Measurements from ENCODE around the gene U2AF2. TPM values are rescaled to one million over a fixed set of nuclear protein-coding genes. Genes with fewer than 3 reads are reported as not detected.

The U2AF2 gene
- total and polyA plus RNA-seq, 9 of the 15 experiments (the other 6 are each of a cell fraction or from before 2014, with no cell fraction given): 3.0 to 331 (median 157) TPM

GRCh38 chr19:55605637-55606470, 49.0 kb upstream of the U2AF2 start, which contains the start of gene ZNF865 (continued):
- 0 out of 2 replicates have a peak, but pooled peaks have one; percentile 23 for TF ChIP-seq ZBTB40 (IDR thresholded peaks at IDR 0.05)
- TF ChIP-seq ZBTB40 (CRISPR knock-in tag; IDR thresholded peaks at IDR 0.05): no peak
- TF ChIP-seq HNRNPLL (IDR thresholded peaks at IDR 0.05; ENCODE audit: low read depth, low read length, poor library complexity, severe bottlenecking): no peak
- TF ChIP-seq CBX3 (IDR thresholded peaks at IDR 0.05; ENCODE audit: borderline replicate concordance in 1 of 2, low read length in 2 of 2): peak in 1 of 2 experiments; percentile 71; a peak in 1 of 3 replicates
- no peak for TF ChIP-seq CBX1 (IDR thresholded peaks at IDR 0.05; ENCODE audit: low read depth)
- TF ChIP-seq SMARCA5 (IDR thresholded peaks at IDR 0.05): 0 out of 2 replicates have a peak, but pooled peaks have one; percentile 70
- no peak for TF ChIP-seq E2F3 (CRISPR knock-in tag; IDR thresholded peaks at IDR 0.05)
- TF ChIP-seq TRIM25 (IDR thresholded peaks at IDR 0.05; ENCODE audit: borderline replicate concordance): no peak
- TF ChIP-seq E2F8 (IDR thresholded peaks at IDR 0.05; ENCODE audit: low read depth, partially characterized antibody): peak; percentile 54
- TF ChIP-seq MYC (IDR thresholded peaks at IDR 0.05; ENCODE audit: low read depth, low read length): 0 out of 2 replicates have a peak, but pooled peaks have one; percentile 43
- TF ChIP-seq MYC (CRISPR knock-in tag; IDR thresholded peaks at IDR 0.05; ENCODE audit: borderline replicate concordance, low read depth): no peak
- no peak for TF ChIP-seq ZNF586 (CRISPR knock-in tag; conservative IDR thresholded peaks at IDR 0.05)
- no peak for TF ChIP-seq ZNF507 (tag; conservative IDR thresholded peaks at IDR 0.05)
- TF ChIP-seq ZSCAN29 (IDR thresholded peaks at IDR 0.05): no peak

All from K562 (cell line).